Thyroid gland (tissue), 4 donors: ENCODE results near the gene KIF16B. TPM values are rescaled to one million over a fixed set of nuclear protein-coding genes. Genes with fewer than 3 reads are reported as not detected.

Experiments
- DNase-seq, 2 donors: peaks; one replicate each; pipeline ENCODE4 v3.0.0-alpha.2; 2019
- H3K27ac ChIP-seq, 3 donors: fragments of 200-600 bp; sonication (generic); 1 replicate in 2 of 3; 2 replicates in 1 of 3; pipeline ENCODE4 v1.5.1; 2016 to 2019; ENCODE audit warnings: mild to moderate bottlenecking in 1 of 3, moderate library complexity in 1 of 3
- H3K27me3 ChIP-seq: fragments of 200-600 bp; sonication (generic); one replicate; pipeline ENCODE4 v1.5.1; 2019
- H3K36me3 ChIP-seq, 2 donors: fragments of 200-600 bp; sonication (generic); one replicate each; pipeline ENCODE4 v1.5.1; 2016 to 2019
- H3K4me1 ChIP-seq, 2 donors: fragments of 200-600 bp; sonication (generic); one replicate each; pipeline ENCODE4 v1.5.1; 2017 to 2019
- H3K4me3 ChIP-seq, 3 donors: fragments of 200-600 bp; sonication (generic); replicated peaks in 1 of 3; 1 replicate in 2 of 3; 2 replicates in 1 of 3; pipeline ENCODE4 v1.5.1; 2016; ENCODE audit warnings: mild to moderate bottlenecking in 1 of 3
- H3K9me3 ChIP-seq: fragments of 200-600 bp; sonication (generic); one replicate; pipeline ENCODE4 v1.5.1; 2017
- POLR2A ChIP-seq, 2 donors: fragments of 450-650 bp; IDR thresholded peaks; one replicate each; pipeline ENCODE4 v1.6.1; 2017; ENCODE audit warnings: antibody characterized with exemption in 2 of 2, mild to moderate bottlenecking in 2 of 2, moderate library complexity in 1 of 2
- WGBS, 2 donors: methylation state at CpG; one replicate each; pipeline ENCODE4 v1.1.5; 2017; 5-methylcytosine and 5-hydroxymethylcytosine counted together
- intact Hi-C: fragments of 100-400 bp; cut with DNase I; formaldehyde crosslinking; loops from one replicate; pipeline ENCODE4 v1.15.1; 2023
- total RNA-seq, 4 donors: library from RNA; depleted of rRNA; stranded (reverse); fragments of >200 nt; gene quantifications; one replicate each; pipeline ENCODE4 v1.2.3, GENCODE V29; 2016
- TF ChIP-seq, protein P1 (sequence below), 6 experiments: fragments of 200-600 bp in 3 of 6; fragments of 450-650 bp in 3 of 6; sonication (generic) in 3 of 6; IDR thresholded peaks; one replicate each; pipeline ENCODE4 v1.5.1; 2016 to 2019; ENCODE audit warnings: antibody characterized with exemption in 6 of 6, mild to moderate bottlenecking in 2 of 6, inconsistent platforms in 1 of 6, moderate library complexity in 1 of 6

The KIF16B gene
- total RNA-seq, 4 donors from 2014 or later, result 18.5 to 32.8 (median 28.6) TPM

DNA sequence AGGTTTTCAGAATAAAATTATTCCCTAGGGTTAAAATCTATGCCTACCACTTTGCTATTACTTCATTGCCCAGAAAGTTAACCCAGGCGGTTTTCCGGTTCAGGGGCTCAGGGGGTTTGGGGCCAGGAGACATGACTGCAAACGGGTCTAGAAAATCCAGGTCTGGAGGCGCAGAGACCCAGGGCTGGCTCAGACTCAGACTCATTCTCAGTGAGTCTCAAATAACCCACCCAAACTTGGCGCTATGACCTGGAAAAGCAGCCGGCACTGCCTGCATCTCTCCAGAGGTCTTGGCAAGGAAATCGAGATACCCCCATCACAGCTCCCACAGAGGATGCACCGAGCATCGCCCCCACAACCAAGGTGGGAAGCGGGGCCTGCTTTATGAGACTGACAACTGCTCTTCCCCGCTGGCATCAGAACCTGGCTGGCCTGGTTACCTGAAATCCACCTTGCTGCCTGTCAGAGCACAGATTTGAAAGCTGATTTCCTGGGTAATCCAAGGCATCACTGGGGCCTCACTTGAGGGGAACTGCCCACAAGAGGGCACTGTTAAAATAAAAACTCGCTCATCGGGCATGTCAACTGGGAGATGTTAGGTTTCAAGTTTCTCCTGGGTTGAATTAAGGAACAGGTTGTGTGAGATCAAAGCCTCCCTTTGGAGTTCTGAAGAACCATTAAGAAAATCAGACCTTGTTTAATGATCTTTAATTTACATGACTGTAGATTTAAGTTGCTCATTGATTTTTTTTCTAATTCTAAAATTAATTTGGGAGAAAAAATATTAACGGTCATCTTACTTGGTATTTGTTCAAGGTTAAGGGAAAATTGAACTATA is 55.1 kb downstream of the KIF16B start:
- Histone ChIP-seq H3K4me1 (peaks cover 3 to 12% of the 10 kb centered on the region in 2 donors), H3K27me3 (no peaks in the 10 kb centered on the region), H3K27ac (no peak overlapping the region), H3K4me3 (no peak overlapping the region), H3K36me3 (no peaks in the 10 kb centered on the region), H3K9me3 (no peaks in the 10 kb centered on the region)
- DNase-seq, result peak; percentile 42 to 55
- WGBS, 2 donors, result 77 to 83% methylated on average over 8 to 13 of the region's 14 CpGs
- TF ChIP-seq, protein P1, sequence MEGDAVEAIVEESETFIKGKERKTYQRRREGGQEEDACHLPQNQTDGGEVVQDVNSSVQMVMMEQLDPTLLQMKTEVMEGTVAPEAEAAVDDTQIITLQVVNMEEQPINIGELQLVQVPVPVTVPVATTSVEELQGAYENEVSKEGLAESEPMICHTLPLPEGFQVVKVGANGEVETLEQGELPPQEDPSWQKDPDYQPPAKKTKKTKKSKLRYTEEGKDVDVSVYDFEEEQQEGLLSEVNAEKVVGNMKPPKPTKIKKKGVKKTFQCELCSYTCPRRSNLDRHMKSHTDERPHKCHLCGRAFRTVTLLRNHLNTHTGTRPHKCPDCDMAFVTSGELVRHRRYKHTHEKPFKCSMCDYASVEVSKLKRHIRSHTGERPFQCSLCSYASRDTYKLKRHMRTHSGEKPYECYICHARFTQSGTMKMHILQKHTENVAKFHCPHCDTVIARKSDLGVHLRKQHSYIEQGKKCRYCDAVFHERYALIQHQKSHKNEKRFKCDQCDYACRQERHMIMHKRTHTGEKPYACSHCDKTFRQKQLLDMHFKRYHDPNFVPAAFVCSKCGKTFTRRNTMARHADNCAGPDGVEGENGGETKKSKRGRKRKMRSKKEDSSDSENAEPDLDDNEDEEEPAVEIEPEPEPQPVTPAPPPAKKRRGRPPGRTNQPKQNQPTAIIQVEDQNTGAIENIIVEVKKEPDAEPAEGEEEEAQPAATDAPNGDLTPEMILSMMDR (IDR thresholded peaks at IDR 0.05), result peak in 5 of 6 experiments; percentile 25 to 66 (median 47)
- TF ChIP-seq POLR2A (IDR thresholded peaks at IDR 0.05), result no peak
- intact Hi-C loops, result no loop called here

DNA sequence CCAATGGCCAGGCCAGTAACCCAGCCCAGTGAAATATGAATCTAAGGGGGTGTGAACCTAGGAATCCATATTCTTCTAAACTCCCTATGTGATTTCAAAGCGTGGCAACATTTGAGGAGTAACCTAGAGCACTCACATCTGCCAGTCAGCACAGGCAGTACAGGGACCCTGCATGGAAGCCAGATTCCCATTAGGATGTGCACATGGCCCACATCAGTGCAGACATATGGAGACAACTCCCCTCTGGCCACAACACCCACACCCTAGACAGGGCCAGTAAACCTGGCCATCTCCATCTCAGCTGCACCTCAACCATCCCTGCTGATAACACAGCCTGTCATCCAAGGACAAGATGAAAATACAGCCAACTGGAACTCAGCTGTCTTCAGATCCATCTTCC is 56.5 kb downstream of the KIF16B start:
- Histone ChIP-seq H3K36me3 (no peaks in the 10 kb centered on the region), H3K27ac (no peak overlapping the region), H3K4me3 (no peak overlapping the region), H3K9me3 (no peaks in the 10 kb centered on the region), H3K27me3 (no peaks in the 10 kb centered on the region), H3K4me1 (peaks cover 3 to 12% of the 10 kb centered on the region in 2 donors)
- intact Hi-C loops, result no loop called here
- WGBS, 2 donors, result 91 to 100% methylated on average over 1 of the region's 1 CpG
- no peak for TF ChIP-seq POLR2A (IDR thresholded peaks at IDR 0.05)
- TF ChIP-seq, protein P1 (IDR thresholded peaks at IDR 0.05), result no peak
- DNase-seq, result no peak

DNA sequence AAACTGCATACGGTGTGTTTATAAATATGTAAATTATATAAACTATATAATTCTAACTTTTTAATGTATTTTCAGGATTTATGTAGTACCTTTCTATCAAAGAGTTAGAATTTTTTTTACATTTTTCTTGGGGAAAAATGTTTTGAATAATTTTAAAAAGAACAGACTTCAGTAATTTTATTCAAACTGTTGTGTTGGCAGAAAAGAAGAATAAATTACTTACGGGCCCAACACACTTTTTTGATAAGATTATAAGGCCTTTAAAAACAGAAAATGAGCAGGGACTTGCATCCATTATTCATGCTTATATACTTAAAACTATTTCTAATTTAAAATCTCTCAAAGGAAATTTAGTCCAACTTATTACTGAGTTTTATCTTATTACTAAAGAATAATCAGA is 58.2 kb downstream of the KIF16B start:
- intact Hi-C loops, result no loop called here
- TF ChIP-seq POLR2A (IDR thresholded peaks at IDR 0.05), result no peak
- TF ChIP-seq, protein P1 (IDR thresholded peaks at IDR 0.05), result no peak
- Histone ChIP-seq H3K4me3 (no peak overlapping the region), H3K9me3 (no peaks in the 10 kb centered on the region), H3K27ac (no peak overlapping the region), H3K36me3 (no peaks in the 10 kb centered on the region), H3K4me1 (peaks cover 0 to 5% of the 10 kb centered on the region in 2 donors), H3K27me3 (no peaks in the 10 kb centered on the region)
- DNase-seq, result no peak
- WGBS, 2 donors, result 94 to 95% methylated on average over 2 of the region's 2 CpGs

DNA sequence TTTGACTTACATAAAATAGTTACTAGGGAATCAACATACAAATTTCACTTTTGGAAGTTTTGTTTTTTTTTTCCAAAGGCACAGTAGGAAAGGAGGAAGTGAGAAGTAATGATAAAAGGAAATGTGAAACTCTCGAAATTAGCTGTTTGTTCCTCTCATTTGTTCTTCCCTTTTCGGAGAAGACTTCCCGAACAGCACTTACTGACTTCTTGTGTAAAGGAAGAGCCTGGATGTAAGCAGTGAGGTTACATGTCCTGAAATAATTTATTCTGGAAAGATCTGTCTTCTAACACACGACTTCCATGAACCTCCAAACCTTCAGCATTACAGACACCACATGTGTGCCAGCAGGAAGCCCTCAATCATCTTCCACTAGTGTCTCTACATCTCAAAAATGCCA is 59.1 kb downstream of the KIF16B start:
- Histone ChIP-seq H3K4me1 (no peaks in the 10 kb centered on the region), H3K27ac (no peak overlapping the region), H3K4me3 (no peak overlapping the region), H3K36me3 (no peaks in the 10 kb centered on the region), H3K27me3 (no peaks in the 10 kb centered on the region), H3K9me3 (no peaks in the 10 kb centered on the region)
- DNase-seq, result no peak
- intact Hi-C loops, result no loop called here
- WGBS, 2 donors, result 71 to 83% methylated on average over 4 of the region's 4 CpGs
- TF ChIP-seq, protein P1 (IDR thresholded peaks at IDR 0.05), result no peak
- TF ChIP-seq POLR2A (IDR thresholded peaks at IDR 0.05), result no peak

DNA sequence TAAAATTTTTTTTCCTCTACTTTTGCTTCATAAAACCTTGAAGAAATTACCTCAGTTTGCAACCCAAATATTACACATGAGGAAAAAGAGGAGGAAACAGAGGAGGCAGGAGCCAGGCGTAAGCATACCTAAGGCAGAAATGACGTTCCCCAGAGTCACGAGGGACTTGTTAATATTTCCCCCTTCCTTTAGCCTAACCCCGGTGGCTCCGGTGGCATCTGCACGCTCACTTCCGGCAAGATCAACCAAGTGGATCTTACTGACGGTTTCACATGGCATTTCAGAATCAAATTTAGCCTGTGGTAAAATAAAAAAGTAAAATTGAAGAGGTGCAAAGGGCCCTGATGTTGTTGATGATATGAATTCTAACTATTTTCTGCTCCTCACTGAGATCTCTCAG is 67.4 kb downstream of the KIF16B start:
- Histone ChIP-seq H3K4me1 (peaks cover 0 to 8% of the 10 kb centered on the region in 2 donors), H3K27me3 (no peaks in the 10 kb centered on the region), H3K36me3 (peaks cover 6 to 9% of the 10 kb centered on the region in 2 donors), H3K27ac (no peak overlapping the region), H3K9me3 (no peaks in the 10 kb centered on the region), H3K4me3 (no peak overlapping the region)
- no peak for DNase-seq
- intact Hi-C loops, result no loop called here
- TF ChIP-seq POLR2A (IDR thresholded peaks at IDR 0.05), result no peak
- TF ChIP-seq, protein P1 (IDR thresholded peaks at IDR 0.05), result no peak
- 85 to 92% methylated on average over 8 of the region's 8 CpGs for WGBS, 2 donors
